Adrenal gland (tissue), 12 donors: ENCODE results near the gene PIK3IP1. TPM values are rescaled to one million over a fixed set of nuclear protein-coding genes. Genes with fewer than 3 reads are reported as not detected.
A peak's percentile ranks its signal among the peaks of the same experiment; 100 is the strongest.

Experiments used
- DNase-seq, 7 donors: peaks; one replicate each; pipeline ENCODE4 v3.0.0-alpha.2; 2019 to 2020
- H3K27ac ChIP-seq, 5 donors: fragments of 200-600 bp; sonication (generic) in 4 of 5; 1 replicate in 3 of 5; 2 replicates in 2 of 5; pipeline versions ENCODE4 v1.5.1 to v1.8.0; 2016 to 2020; ENCODE audit warnings: mild to moderate bottlenecking in 1 of 5
- H3K27me3 ChIP-seq: fragments of 200-600 bp; 2 replicates; pipeline ENCODE4 v1.8.0; 2021
- H3K36me3 ChIP-seq, 2 donors: fragments of 200-600 bp; replicated peaks in 1 of 2; 1 replicate in 1 of 2; 2 replicates in 1 of 2; pipeline versions ENCODE4 v1.5.1 to v1.8.0; 2018 to 2022
- H3K4me1 ChIP-seq, 2 donors: fragments of 200-600 bp; replicated peaks in 1 of 2; 1 replicate in 1 of 2; 2 replicates in 1 of 2; pipeline versions ENCODE4 v1.5.1 to v1.8.0; 2018 to 2021
- H3K4me3 ChIP-seq, 4 donors: fragments of 200-600 bp; sonication (generic) in 3 of 4; one replicate each; pipeline ENCODE4 v1.5.1; 2016 to 2018
- H3K9me3 ChIP-seq, 3 donors: fragments of 200-600 bp; sonication (generic) in 1 of 3; replicated peaks in 1 of 3; 1 replicate in 2 of 3; 2 replicates in 1 of 3; pipeline versions ENCODE4 v1.5.1 to v1.8.0; 2016 to 2021
- CTCF ChIP-seq, 6 experiments: fragments of 450-650 bp in 4 of 6; fragments of 200-600 bp in 2 of 6; sonication (generic) in 1 of 6; IDR thresholded peaks; 1 replicate in 5 of 6; 2 replicates in 1 of 6; pipeline versions ENCODE4 v1.5.1 to v1.8.0; 2016 to 2021; ENCODE audit warnings: antibody characterized with exemption in 6 of 6, mild to moderate bottlenecking in 2 of 6, moderate library complexity in 1 of 6
- POLR2A ChIP-seq, 2 donors: fragments of 450-650 bp; IDR thresholded peaks; one replicate each; pipeline ENCODE4 v1.6.1; 2017; ENCODE audit warnings: antibody characterized with exemption in 2 of 2, mild to moderate bottlenecking in 2 of 2, moderate library complexity in 1 of 2
- WGBS, 4 donors: extraction: QIAGEN DNeasy Blood & Tissue Kit in 2 of 4; methylation state at CpG; one replicate each; pipeline versions ENCODE4 v1.1.5 to v1.1.7; 2013 to 2017; 5-methylcytosine and 5-hydroxymethylcytosine counted together
- intact Hi-C, 2 donors: fragments of 100-400 bp; cut with DNase I; formaldehyde crosslinking; loops; one replicate each; pipeline versions ENCODE4 v1.14.1 to v1.15.0; 2022 to 2023
- polyA plus RNA-seq, 3 donors: library from polyadenylated mRNA; stranded (reverse); fragments of 200-250 nt in 2 of 3; fragments of 350-450 nt in 1 of 3; fragmentation: Illumina TruSeq in 1 of 3; extraction: RNeasy Lipid Tissue Mini Kit (QIAGEN cat#74804) in 1 of 3; gene quantifications; one replicate each; pipeline ENCODE4 v1.2.3, GENCODE V29; 2013 to 2014
- total RNA-seq, 9 donors: library from RNA; depleted of rRNA in 4 of 9; stranded (reverse); fragments of >200 nt in 4 of 9; fragments of 120-200 nt in 1 of 9; fragmentation: NEBNext Ultra II Directional in 1 of 9; extraction: Animal tissue kit (Norgen Biotek cat#: 25700) in 1 of 9; gene quantifications; one replicate each; pipeline versions ENCODE4 v1.1.0 to v1.2.4, GENCODE V29; 2013 to 2023
- donor health status: healthy with polysubstance abuse.
- donor health status: Bipolar disorder and iron deficiency.
- donor health status: DM: yes; HTN: yes; CAD: no.
- donor health status: DM: no; HTN: no; CAD: no.
- donor health status: DM: no; HTN: no; CAD: no.
- donor health status: DM: yes; HTN: yes; CAD: no.

The PIK3IP1 gene
- total and polyA plus RNA-seq, 12 donors, result 12.1 to 161 (median 69.7) TPM

GRCh38 chr22:31302006-31302405 lies 9.7 kb upstream of the PIK3IP1 start:
- H3K9me3 ChIP-seq, result no peaks in the 10 kb centered on the region
- no peaks in the 10 kb centered on the region for H3K36me3 ChIP-seq
- H3K4me3 ChIP-seq, result no peak overlapping the region
- H3K27ac ChIP-seq, result no peak overlapping the region
- intact Hi-C loops, result no loop called here
- DNase-seq, result no peak
- no peaks in the 10 kb centered on the region for H3K27me3 ChIP-seq
- H3K4me1 ChIP-seq, result peaks cover 2 to 3% of the 10 kb centered on the region in 2 donors
- no peak for TF ChIP-seq CTCF (IDR thresholded peaks at IDR 0.05)
- no peak for TF ChIP-seq POLR2A (IDR thresholded peaks at IDR 0.05)

GRCh38 chr22:31300896-31301295 lies 8.6 kb upstream of the PIK3IP1 start:
- 66 to 80% (median 72%) methylated on average over 3 of the region's 3 CpGs for WGBS, 4 donors
- no peak for TF ChIP-seq POLR2A (IDR thresholded peaks at IDR 0.05)
- no peak for TF ChIP-seq CTCF (IDR thresholded peaks at IDR 0.05)
- Histone ChIP-seq H3K4me3 (no peak overlapping the region), H3K9me3 (no peaks in the 10 kb centered on the region), H3K4me1 (peaks cover 13 to 14% of the 10 kb centered on the region in 2 donors), H3K27ac (no peak overlapping the region), H3K27me3 (no peaks in the 10 kb centered on the region), H3K36me3 (no peaks in the 10 kb centered on the region)
- intact Hi-C loops, result no loop called here
- no peak for DNase-seq

GRCh38 chr22:31295831-31296657 lies 3.8 kb upstream of the PIK3IP1 start:
- no peaks in the 10 kb centered on the region for H3K9me3 ChIP-seq
- intact Hi-C loops, result no loop called here
- DNase-seq, result peak in 1 of 7 donors; percentile 16
- H3K27ac ChIP-seq, result peak overlapping the region; percentile 59 to 96 (median 88)
- peaks cover 42 to 49% of the 10 kb centered on the region in 2 donors for H3K4me1 ChIP-seq
- H3K27me3 ChIP-seq, result no peaks in the 10 kb centered on the region
- 21 to 30% (median 29%) methylated on average over 5 of the region's 5 CpGs for WGBS, 4 donors
- H3K4me3 ChIP-seq, result peak overlapping the region in 1 of 4 donors; percentile 9
- no peak for TF ChIP-seq CTCF (IDR thresholded peaks at IDR 0.05)
- no peak for TF ChIP-seq POLR2A (IDR thresholded peaks at IDR 0.05)
- no peaks in the 10 kb centered on the region for H3K36me3 ChIP-seq

- H3K4me1 ChIP-seq, result peaks cover 44 to 51% of the 10 kb centered on the region in 2 donors
- intact Hi-C loops, result no loop called here
Measured at GRCh38 chr22:31295360-31295759, 3.1 kb upstream of the PIK3IP1 start.

More at GRCh38 chr22:31295360-31295759, 3.1 kb upstream of the PIK3IP1 start:
- H3K4me3 ChIP-seq, result peak overlapping the region in 1 of 4 donors; percentile 9
- no peak for TF ChIP-seq POLR2A (IDR thresholded peaks at IDR 0.05)
- TF ChIP-seq CTCF (IDR thresholded peaks at IDR 0.05), result no peak
- no peaks in the 10 kb centered on the region for H3K36me3 ChIP-seq
- 47 to 63% (median 57%) methylated on average over 3 of the region's 3 CpGs for WGBS, 4 donors
- no peaks in the 10 kb centered on the region for H3K9me3 ChIP-seq
- DNase-seq, result peak in 1 of 7 donors; percentile 19
- peak overlapping the region; percentile 59 to 96 (median 88) for H3K27ac ChIP-seq
- no peaks in the 10 kb centered on the region for H3K27me3 ChIP-seq
